Thyroid gland (tissue), 4 donors: ENCODE measurements around the gene TRMU.

ENCODE experiments used
- CTCF ChIP-seq, 6 experiments: fragments of 200-600 bp in 3 of 6; fragments of 450-650 bp in 3 of 6; sonication (generic) in 3 of 6; IDR thresholded peaks; one replicate each; pipeline ENCODE4 v1.5.1; 2016 to 2019; ENCODE audit warnings: antibody characterized with exemption in 6 of 6, mild to moderate bottlenecking in 2 of 6, inconsistent platforms in 1 of 6, moderate library complexity in 1 of 6
- POLR2A ChIP-seq, 2 donors: fragments of 450-650 bp; IDR thresholded peaks; one replicate each; pipeline ENCODE4 v1.6.1; 2017; ENCODE audit warnings: antibody characterized with exemption in 2 of 2, mild to moderate bottlenecking in 2 of 2, moderate library complexity in 1 of 2

- no peak for TF ChIP-seq POLR2A (IDR thresholded peaks at IDR 0.05)
- TF ChIP-seq CTCF (IDR thresholded peaks at IDR 0.05), result no peak
Measured at GRCh38 chr22:46360891-46361290, 25.4 kb downstream of the TRMU start.
